Skeletal muscle satellite cell (primary cell): ENCODE results near the gene TTYH3. TPM values are rescaled to one million over a fixed set of nuclear protein-coding genes. Genes with fewer than 3 reads are reported as not detected.
"Not testable (repeated sequence)": the region's sequence is repeated elsewhere in the genome, so short reads cannot be mapped to it uniquely, and the experiment has no call there.

ENCODE experiments used
- H3K27me3 ChIP-seq: 2 replicates; pipeline ENCODE4 v1.7.0; 2013; ENCODE audit warnings: low read length; ENCODE audit not compliant: control insufficient read depth, insufficient read depth
- H3K36me3 ChIP-seq: 2 replicates; pipeline ENCODE4 v1.7.0; 2013; ENCODE audit warnings: mild to moderate bottlenecking, control low read depth, low read length; ENCODE audit not compliant: insufficient read depth
- H3K4me1 ChIP-seq: 2 replicates; pipeline ENCODE4 v1.7.0; 2013; ENCODE audit warnings: low read length; ENCODE audit not compliant: control insufficient read depth, insufficient read depth
- H3K4me2 ChIP-seq: 2 replicates; pipeline ENCODE4 v1.7.0; 2013; ENCODE audit warnings: mild to moderate bottlenecking, low read length
- H3K4me3 ChIP-seq: 2 replicates; pipeline ENCODE4 v1.7.0; 2013; ENCODE audit warnings: low read length
- H3K9ac ChIP-seq: 2 replicates; pipeline ENCODE4 v1.7.0; 2013; ENCODE audit warnings: mild to moderate bottlenecking, low read depth, low read length, moderate library complexity
- H3K9me3 ChIP-seq: replicated peaks from 2 replicates; pipeline ENCODE4 v1.7.0; 2013; ENCODE audit warnings: mild to moderate bottlenecking, control low read depth, low read length
- total RNA-seq: library from RNA; depleted of rRNA; stranded (reverse); fragments of >200 nt; gene quantifications from 2 replicates; pipeline ENCODE4 v1.2.3, GENCODE V29; 2012; rRNA removed

TTYH3 gene
- 26.9 TPM in 2 replicates for total RNA-seq

- H3K4me1 ChIP-seq: peaks cover 46% of the 10 kb centered on the region
- H3K9me3 ChIP-seq: no peaks in the 10 kb centered on the region
- H3K9ac ChIP-seq: peak within 1 kb of the TSS; percentile 89
- peak within 1 kb of the TSS; percentile 99 for H3K4me2 ChIP-seq
- H3K36me3 ChIP-seq: peaks cover 3% of the 10 kb centered on the region
- no peaks in the 10 kb centered on the region for H3K27me3 ChIP-seq
- H3K4me3 ChIP-seq: peak within 1 kb of the TSS; percentile 92
Observed at GRCh38 chr7:2631946-2632732, at the start of gene TTYH3. TSS of gene TTYH3 (plus strand) at chr7:2631986. CDS start at chr7:2632156, 170 bp downstream.

GRCh38 chr7:2582006-2582735 lies 49.6 kb upstream of the TTYH3 start:
- no peaks in the 10 kb centered on the region for H3K27me3 ChIP-seq
- peaks cover 14% of the 10 kb centered on the region for H3K36me3 ChIP-seq
- no peak overlapping the region for H3K9ac ChIP-seq
- H3K4me2 ChIP-seq: no peak overlapping the region
- no peaks in the 10 kb centered on the region for H3K9me3 ChIP-seq
- H3K4me3 ChIP-seq: no peak overlapping the region
- no peaks in the 10 kb centered on the region for H3K4me1 ChIP-seq

GRCh38 chr7:2583798-2584580 lies 47.8 kb upstream of the TTYH3 start:
- H3K27me3 ChIP-seq: no peaks in the 10 kb centered on the region
- no peaks in the 10 kb centered on the region for H3K9me3 ChIP-seq
- H3K4me1 ChIP-seq: no peaks in the 10 kb centered on the region
- H3K36me3 ChIP-seq: peaks cover 15% of the 10 kb centered on the region
- no peak overlapping the region for H3K9ac ChIP-seq
- H3K4me3 ChIP-seq: no peak overlapping the region
- H3K4me2 ChIP-seq: no peak overlapping the region

- no peaks in the 10 kb centered on the region for H3K9me3 ChIP-seq
- H3K9ac ChIP-seq: no peak overlapping the region
- H3K27me3 ChIP-seq: no peaks in the 10 kb centered on the region
- no peaks in the 10 kb centered on the region for H3K4me1 ChIP-seq
- no peak overlapping the region for H3K4me2 ChIP-seq
- peaks cover 18% of the 10 kb centered on the region for H3K36me3 ChIP-seq
- H3K4me3 ChIP-seq: no peak overlapping the region
Observed at GRCh38 chr7:2585446-2585845, 46.3 kb upstream of the TTYH3 start.

GRCh38 chr7:2586326-2587020 lies 45.3 kb upstream of the TTYH3 start:
- Histone ChIP-seq H3K4me3 (no peak overlapping the region), H3K4me1 (no peaks in the 10 kb centered on the region), H3K27me3 (no peaks in the 10 kb centered on the region), H3K36me3 (peaks cover 18% of the 10 kb centered on the region), H3K9ac (no peak overlapping the region), H3K9me3 (no peaks in the 10 kb centered on the region), H3K4me2 (no peak overlapping the region)

GRCh38 chr7:2587134-2587533 lies 44.7 kb upstream of the TTYH3 start:
- H3K4me3 ChIP-seq: no peak overlapping the region
- H3K27me3 ChIP-seq: no peaks in the 10 kb centered on the region
- no peak overlapping the region for H3K9ac ChIP-seq
- H3K4me2 ChIP-seq: no peak overlapping the region
- peaks cover 18% of the 10 kb centered on the region for H3K36me3 ChIP-seq
- no peaks in the 10 kb centered on the region for H3K9me3 ChIP-seq
- H3K4me1 ChIP-seq: no peaks in the 10 kb centered on the region

- Histone ChIP-seq H3K9me3 (no peaks in the 10 kb centered on the region), H3K9ac (no peak overlapping the region), H3K4me3 (no peak overlapping the region), H3K4me2 (no peak overlapping the region), H3K4me1 (no peaks in the 10 kb centered on the region), H3K36me3 (peaks cover 24% of the 10 kb centered on the region), H3K27me3 (no peaks in the 10 kb centered on the region)
Observed at GRCh38 chr7:2587778-2588177, 44.0 kb upstream of the TTYH3 start.

GRCh38 chr7:2589341-2589740 lies 42.4 kb upstream of the TTYH3 start:
- Histone ChIP-seq H3K36me3 (peaks cover 30% of the 10 kb centered on the region), H3K4me3 (no peak overlapping the region), H3K27me3 (no peaks in the 10 kb centered on the region), H3K9ac (no peak overlapping the region), H3K4me2 (no peak overlapping the region), H3K9me3 (no peaks in the 10 kb centered on the region), H3K4me1 (no peaks in the 10 kb centered on the region)

GRCh38 chr7:2589941-2590340 lies 41.8 kb upstream of the TTYH3 start:
- not testable (repeated sequence) for H3K27me3 ChIP-seq, H3K4me2 ChIP-seq, H3K9ac ChIP-seq, H3K4me1 ChIP-seq, H3K4me3 ChIP-seq, H3K9me3 ChIP-seq
- H3K36me3 ChIP-seq: peaks cover 33% of the 10 kb centered on the region

GRCh38 chr7:2592375-2592865 lies 39.4 kb upstream of the TTYH3 start:
- Histone ChIP-seq H3K9ac (no peak overlapping the region), H3K4me3 (no peak overlapping the region), H3K27me3 (no peaks in the 10 kb centered on the region), H3K36me3 (peaks cover 31% of the 10 kb centered on the region), H3K4me2 (no peak overlapping the region), H3K9me3 (no peaks in the 10 kb centered on the region), H3K4me1 (no peaks in the 10 kb centered on the region)
